SJSA1 (cell line): Measurements from ENCODE around the gene CDK5RAP2. TPM values are rescaled to one million over a fixed set of nuclear protein-coding genes. Genes with fewer than 3 reads are reported as not detected.

Source experiments
- DNase-seq, 2 experiments: peaks; one replicate each; pipeline ENCODE4 v3.0.0-alpha.2; 2015 to 2020; ENCODE audit warnings: low spot score in 2 of 2, low read depth in 1 of 2
- H3K27ac ChIP-seq: fragments of 250-450 bp; sonication (Bioruptor Pico); 2 replicates; pipeline ENCODE4 v1.5.1; 2020; ENCODE audit warnings: mild to moderate bottlenecking, moderate library complexity
- H3K27me3 ChIP-seq: fragments of 250-450 bp; sonication (Bioruptor Pico); replicated peaks from 2 replicates; pipeline ENCODE4 v1.5.1; 2020; ENCODE audit warnings: mild to moderate bottlenecking, moderate library complexity
- H3K36me3 ChIP-seq: fragments of 250-450 bp; sonication (Bioruptor Pico); 2 replicates; pipeline ENCODE4 v1.5.1; 2020; ENCODE audit warnings: mild to moderate bottlenecking
- H3K4me1 ChIP-seq: fragments of 250-450 bp; sonication (Bioruptor Pico); replicated peaks from 2 replicates; pipeline ENCODE4 v1.6.1; 2021; ENCODE audit warnings: mild to moderate bottlenecking
- H3K4me3 ChIP-seq: fragments of 250-450 bp; sonication (Bioruptor Pico); 2 replicates; pipeline ENCODE4 v1.5.1; 2020; ENCODE audit warnings: mild to moderate bottlenecking
- H3K9me3 ChIP-seq: fragments of 250-450 bp; sonication (Bioruptor Pico); replicated peaks from 2 replicates; pipeline ENCODE4 v1.5.1; 2020; ENCODE audit warnings: mild to moderate bottlenecking
- total RNA-seq: library from RNA; depleted of rRNA; stranded (reverse); fragments of >200 nt; shearing (Covaris generic); gene quantifications from 2 replicates; pipeline ENCODE4 v1.2.3, GENCODE V29; 2014; rRNA removed

Gene CDK5RAP2
- total RNA-seq, 1 experiment from 2014 or later = 32.6 TPM

DNA sequence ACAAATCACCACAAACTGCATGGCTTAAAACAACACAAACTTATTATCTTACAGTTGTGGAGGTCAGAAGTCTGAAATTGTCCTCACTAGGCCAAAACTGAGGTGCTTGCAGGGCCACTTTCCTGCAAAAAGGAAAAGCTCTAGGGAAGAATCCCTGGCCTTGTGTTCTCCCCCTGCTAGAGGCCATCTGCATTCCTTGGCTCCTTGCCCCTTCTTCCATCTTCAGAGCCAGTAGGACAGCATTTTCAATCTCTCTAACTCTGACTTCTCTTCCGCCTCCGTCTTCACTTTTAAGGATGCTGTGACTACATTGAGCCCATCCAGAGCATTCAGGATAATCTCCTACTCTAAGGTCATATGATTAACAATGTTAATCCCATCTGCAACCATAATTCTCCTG, 236.6 kb downstream of the CDK5RAP2 start:
- no peak for DNase-seq
- Histone ChIP-seq H3K4me3 (no peak overlapping the region), H3K27ac (no peak overlapping the region), H3K9me3 (no peaks in the 10 kb centered on the region), H3K27me3 (no peaks in the 10 kb centered on the region), H3K36me3 (no peaks in the 10 kb centered on the region), H3K4me1 (no peaks in the 10 kb centered on the region)

Other genes starting within 250 kb of the CDK5RAP2 start
- gene MEGF9, start 134.3 kb upstream of the CDK5RAP2 start, total RNA-seq = 5.1 TPM in 2 replicates
- gene FBXW2, start 213.2 kb upstream of the CDK5RAP2 start, total RNA-seq = 12.3 and 17.9 TPM in 2 replicates